H54 (cell line): ENCODE measurements around the gene CHRM5.
A peak's percentile ranks its signal among the peaks of the same experiment; 100 is the strongest.

Experiments used
- DNase-seq: peaks from one replicate; pipeline ENCODE4 v3.0.0; 2011; ENCODE audit warnings: low spot score, mixed read lengths; ENCODE audit not compliant: insufficient read length
- FAIRE-seq: peaks from 3 replicates; lab custom pipeline; 2011; peaks lifted over from hg19 to GRCh38; lab: Jason Lieb, UNC
- POLR2A ChIP-seq: IDR thresholded peaks from 2 replicates; pipeline ENCODE4 v1.6.1; 2011; ENCODE audit warnings: low read depth, mild to moderate bottlenecking, low read length

Gene CHRM5

GRCh38 chr15:34107315-34107714 is 139.0 kb downstream of the CHRM5 start:
- FAIRE-seq (no peak), DNase-seq (no peak)
- TF ChIP-seq POLR2A: no peak

- DNase-seq (no peak), FAIRE-seq (peak; percentile 90)
- TF ChIP-seq POLR2A: no peak
These were observed 141.7 kb downstream of the CHRM5 start for GRCh38 chr15:34109797-34110663.

- no peak for TF ChIP-seq POLR2A
- DNase-seq (no peak), FAIRE-seq (peak; percentile 81)
These were observed 143.2 kb downstream of the CHRM5 start for GRCh38 chr15:34111488-34111887.

GRCh38 chr15:34114215-34114614 is 145.9 kb downstream of the CHRM5 start:
- TF ChIP-seq POLR2A: no peak
- FAIRE-seq: no peak
- DNase-seq: no peak

GRCh38 chr15:34114739-34115138 is 146.4 kb downstream of the CHRM5 start:
- FAIRE-seq: no peak

GRCh38 chr15:34116620-34117019 is 148.3 kb downstream of the CHRM5 start:
- no peak for DNase-seq
- FAIRE-seq: no peak

More at GRCh38 chr15:34114739-34115138, 146.4 kb downstream of the CHRM5 start:
- no peak for TF ChIP-seq POLR2A
- DNase-seq: no peak

More at GRCh38 chr15:34116620-34117019, 148.3 kb downstream of the CHRM5 start:
- no peak for TF ChIP-seq POLR2A
